Measurements from ENCODE around the gene NAA20.

The NAA20 gene

DNA sequence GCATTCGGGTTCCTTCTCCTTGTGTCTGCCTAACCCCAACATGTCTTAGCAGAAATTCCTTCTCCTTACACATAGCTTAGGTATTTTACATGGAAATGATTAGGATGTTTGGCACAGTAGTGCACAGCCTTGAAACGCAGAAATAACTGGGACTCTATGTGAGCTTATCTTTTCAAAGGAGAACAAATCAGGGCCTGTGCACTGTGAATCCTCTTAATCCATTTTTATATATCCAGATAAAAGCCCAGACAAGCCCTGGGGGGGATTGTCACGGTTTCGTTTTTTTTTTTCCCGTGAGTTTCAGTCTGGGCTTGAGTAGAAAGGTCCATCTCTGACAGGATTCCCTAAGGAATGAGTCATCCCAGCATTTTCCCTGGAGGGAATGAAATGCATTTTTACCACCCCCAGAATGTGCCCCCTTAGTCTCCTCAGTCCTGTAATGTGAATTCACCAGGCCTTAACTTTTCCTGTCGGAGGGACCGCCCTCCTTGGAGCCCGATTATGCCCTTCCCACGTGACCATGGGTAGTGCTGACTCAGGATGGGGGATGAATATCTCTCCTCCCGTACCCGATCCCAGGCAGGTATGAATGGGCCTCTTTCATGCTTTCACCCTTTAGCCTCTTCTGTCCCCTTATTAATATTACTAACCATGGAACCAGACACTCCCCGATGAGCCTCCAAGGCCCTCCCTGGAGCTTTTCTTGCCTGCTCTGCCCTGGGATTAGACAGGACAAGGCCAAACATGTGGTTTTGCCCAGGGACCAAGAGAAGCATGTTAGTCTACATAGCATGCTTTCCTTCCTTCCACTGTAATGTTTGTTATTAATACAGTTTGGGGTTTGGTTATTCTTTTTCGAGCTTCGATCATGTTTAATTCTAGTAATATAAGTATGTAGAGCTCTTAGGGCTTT lies 23.9 kb upstream of the NAA20 start:
- Histone ChIP-seq H3K27me3 (ENCODE audit: control insufficient read depth, insufficient read depth, low read length) (no peaks in the 10 kb centered on the region), H3K4me2 (ENCODE audit: low read length) (no peak overlapping the region), H3K79me2 (no peaks in the 10 kb centered on the region), H2AFZ (peak overlapping the region; percentile 82), H3K4me1 (peaks cover 16% of the 10 kb centered on the region), H3K4me3 (ENCODE audit: low read depth, low read length) (no peak overlapping the region), H3K9me3 (ENCODE audit: control insufficient read depth, low read length) (no peaks in the 10 kb centered on the region), H3K9ac (no peak overlapping the region), H3K27ac (peak overlapping the region; percentile 64), H3K36me3 (ENCODE audit: control insufficient read depth, insufficient read depth, low read length) (no peaks in the 10 kb centered on the region)
- TF ChIP-seq, protein P1, sequence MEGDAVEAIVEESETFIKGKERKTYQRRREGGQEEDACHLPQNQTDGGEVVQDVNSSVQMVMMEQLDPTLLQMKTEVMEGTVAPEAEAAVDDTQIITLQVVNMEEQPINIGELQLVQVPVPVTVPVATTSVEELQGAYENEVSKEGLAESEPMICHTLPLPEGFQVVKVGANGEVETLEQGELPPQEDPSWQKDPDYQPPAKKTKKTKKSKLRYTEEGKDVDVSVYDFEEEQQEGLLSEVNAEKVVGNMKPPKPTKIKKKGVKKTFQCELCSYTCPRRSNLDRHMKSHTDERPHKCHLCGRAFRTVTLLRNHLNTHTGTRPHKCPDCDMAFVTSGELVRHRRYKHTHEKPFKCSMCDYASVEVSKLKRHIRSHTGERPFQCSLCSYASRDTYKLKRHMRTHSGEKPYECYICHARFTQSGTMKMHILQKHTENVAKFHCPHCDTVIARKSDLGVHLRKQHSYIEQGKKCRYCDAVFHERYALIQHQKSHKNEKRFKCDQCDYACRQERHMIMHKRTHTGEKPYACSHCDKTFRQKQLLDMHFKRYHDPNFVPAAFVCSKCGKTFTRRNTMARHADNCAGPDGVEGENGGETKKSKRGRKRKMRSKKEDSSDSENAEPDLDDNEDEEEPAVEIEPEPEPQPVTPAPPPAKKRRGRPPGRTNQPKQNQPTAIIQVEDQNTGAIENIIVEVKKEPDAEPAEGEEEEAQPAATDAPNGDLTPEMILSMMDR (IDR thresholded peaks at IDR 0.05) = no peak

DNA sequence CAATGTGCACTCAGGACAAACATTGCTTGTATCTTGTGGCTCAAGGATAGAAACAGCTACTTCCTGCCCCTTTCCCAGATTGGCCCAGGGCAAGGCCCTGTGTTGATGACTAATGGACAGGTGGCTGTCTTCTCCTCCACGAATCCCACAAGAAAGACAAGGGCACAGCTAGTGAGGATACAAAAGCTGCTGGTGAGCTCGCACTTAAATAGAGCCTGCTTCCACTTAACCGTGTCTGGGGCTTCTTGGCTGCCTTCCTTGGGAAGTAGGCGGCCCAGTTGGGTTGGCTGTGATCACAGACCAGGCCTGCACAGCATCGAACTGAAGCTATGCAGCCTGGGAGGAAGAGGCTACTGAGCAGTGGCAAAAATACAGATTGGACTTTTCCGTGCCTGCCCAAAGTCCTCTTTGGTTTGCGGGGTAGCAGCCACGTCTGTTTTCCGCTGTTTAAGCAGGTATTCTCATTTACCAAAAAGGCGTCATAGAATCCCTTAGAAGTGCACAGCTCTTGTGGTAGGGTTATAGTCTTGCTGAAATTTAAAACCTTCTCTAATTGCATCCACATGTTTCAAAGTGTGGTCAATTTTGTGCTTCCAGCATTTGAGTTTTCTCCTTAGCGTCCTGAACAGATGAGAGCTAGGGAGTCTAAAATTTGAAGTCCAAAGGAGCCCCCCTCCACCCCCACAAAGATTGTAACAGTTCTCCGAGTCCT lies 23.0 kb upstream of the NAA20 start:
- no peaks in the 10 kb centered on the region for H3K79me2 ChIP-seq
- H3K36me3 ChIP-seq (ENCODE audit: control insufficient read depth, insufficient read depth, low read length) = no peaks in the 10 kb centered on the region
- H3K4me1 ChIP-seq = peaks cover 25% of the 10 kb centered on the region
- H3K27me3 ChIP-seq (ENCODE audit: control insufficient read depth, insufficient read depth, low read length) = no peaks in the 10 kb centered on the region
- peak overlapping the region; percentile 64 for H3K27ac ChIP-seq
- H3K9ac ChIP-seq = no peak overlapping the region
- no peak overlapping the region for H3K4me2 ChIP-seq (ENCODE audit: low read length)
- H3K9me3 ChIP-seq (ENCODE audit: control insufficient read depth, low read length) = no peaks in the 10 kb centered on the region
- peak overlapping the region; percentile 82 for H2AFZ ChIP-seq
- TF ChIP-seq, protein P1 (IDR thresholded peaks at IDR 0.05) = no peak
- H3K4me3 ChIP-seq (ENCODE audit: low read depth, low read length) = no peak overlapping the region

DNA sequence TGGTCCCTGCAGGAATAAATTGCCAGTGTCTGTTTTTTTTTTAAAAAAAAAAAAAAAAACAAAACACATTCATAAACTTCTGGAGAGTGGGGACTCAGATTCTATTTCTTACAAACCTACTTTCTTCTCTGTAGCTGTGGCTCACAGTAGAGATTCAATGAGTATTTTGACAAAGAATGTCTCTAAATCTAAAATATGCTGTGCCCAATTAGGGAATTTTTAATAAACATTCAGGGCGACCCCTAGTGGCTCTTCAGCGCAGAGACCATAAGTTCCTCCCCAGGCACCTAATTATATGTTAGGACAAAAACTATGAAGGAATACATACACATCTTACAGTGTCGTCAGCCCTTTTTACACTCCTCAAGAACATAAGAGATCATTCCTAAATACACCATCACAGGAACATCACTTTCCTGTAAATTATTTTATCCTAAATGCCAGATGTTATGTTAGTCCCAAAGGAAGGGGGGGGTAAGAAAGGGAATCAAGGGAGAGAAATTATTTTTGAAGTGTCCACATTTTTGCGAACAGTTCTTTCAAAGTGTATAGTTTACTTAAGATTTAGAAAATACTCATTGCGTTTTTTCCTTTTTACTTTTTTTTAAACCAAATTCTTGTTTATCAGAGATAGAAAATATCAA lies 21.8 kb upstream of the NAA20 start:
- TF ChIP-seq, protein P1 (IDR thresholded peaks at IDR 0.05) = peak; percentile 82
- Histone ChIP-seq H2AFZ (no peak overlapping the region), H3K79me2 (no peaks in the 10 kb centered on the region), H3K36me3 (ENCODE audit: control insufficient read depth, insufficient read depth, low read length) (no peaks in the 10 kb centered on the region), H3K4me2 (ENCODE audit: low read length) (no peak overlapping the region), H3K4me3 (ENCODE audit: low read depth, low read length) (no peak overlapping the region), H3K9ac (no peak overlapping the region), H3K27ac (no peak overlapping the region), H3K4me1 (peaks cover 35% of the 10 kb centered on the region), H3K27me3 (ENCODE audit: control insufficient read depth, insufficient read depth, low read length) (no peaks in the 10 kb centered on the region), H3K9me3 (ENCODE audit: control insufficient read depth, low read length) (no peaks in the 10 kb centered on the region)

DNA sequence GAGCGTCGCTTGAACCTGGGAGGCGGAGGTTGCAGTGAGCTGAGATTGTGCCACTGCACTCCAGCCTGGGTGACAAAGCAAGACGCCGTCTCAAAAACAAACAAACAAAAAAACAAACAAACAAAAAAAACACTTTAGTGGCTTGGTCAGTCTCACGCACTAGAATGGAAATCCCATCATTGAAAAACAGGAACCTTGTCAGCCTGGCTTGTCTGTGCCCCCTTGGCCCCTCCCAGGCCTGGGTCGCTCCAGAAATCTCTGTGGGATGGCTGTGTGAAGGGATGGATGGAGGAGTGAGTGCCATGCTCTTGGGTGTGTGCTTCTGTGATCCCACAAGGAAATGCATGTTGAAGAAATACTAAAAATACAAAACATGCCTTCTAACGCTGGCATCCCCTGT lies 20.9 kb upstream of the NAA20 start:
- Histone ChIP-seq H3K4me2 (ENCODE audit: low read length) (no peak overlapping the region), H2AFZ (no peak overlapping the region), H3K9ac (no peak overlapping the region), H3K27me3 (ENCODE audit: control insufficient read depth, insufficient read depth, low read length) (no peaks in the 10 kb centered on the region), H3K9me3 (ENCODE audit: control insufficient read depth, low read length) (no peaks in the 10 kb centered on the region), H3K4me3 (ENCODE audit: low read depth, low read length) (no peak overlapping the region), H3K36me3 (ENCODE audit: control insufficient read depth, insufficient read depth, low read length) (no peaks in the 10 kb centered on the region), H3K79me2 (no peaks in the 10 kb centered on the region), H3K27ac (no peak overlapping the region), H3K4me1 (peaks cover 40% of the 10 kb centered on the region)
- TF ChIP-seq, protein P1 (IDR thresholded peaks at IDR 0.05) = no peak
